ENCODE results near the gene CDH20. TPM values are rescaled to one million over a fixed set of nuclear protein-coding genes. Genes with fewer than 3 reads are reported as not detected.

Gene CDH20
- total RNA-seq, 1 donor from 2014 or later: 0.24 TPM

GRCh38 chr18:61583548-61583947 is 250.3 kb downstream of the CDH20 start:
- no peak overlapping the region for H3K4me3 ChIP-seq
- intact Hi-C loops (cut with DNase I): no loop called here
- H3K36me3 ChIP-seq: no peaks in the 10 kb centered on the region
- ATAC-seq (no peak), DNase-seq (no peak)
- no peaks in the 10 kb centered on the region for H3K27me3 ChIP-seq (ENCODE audit: low read depth)
- H3K4me1 ChIP-seq: peaks cover 26% of the 10 kb centered on the region
- TF ChIP-seq CTCF (IDR thresholded peaks at IDR 0.05): no peak
- no peaks in the 10 kb centered on the region for H3K9me3 ChIP-seq
- no peak overlapping the region for H3K27ac ChIP-seq

GRCh38 chr18:61587865-61588264 is 254.6 kb downstream of the CDH20 start:
- DNase-seq: no peak
- Histone ChIP-seq H3K27ac (no peak overlapping the region), H3K4me3 (no peak overlapping the region), H3K27me3 (ENCODE audit: low read depth) (no peaks in the 10 kb centered on the region), H3K9me3 (no peaks in the 10 kb centered on the region), H3K36me3 (no peaks in the 10 kb centered on the region), H3K4me1 (peaks cover 23% of the 10 kb centered on the region)
- TF ChIP-seq CTCF (IDR thresholded peaks at IDR 0.05): no peak
- intact Hi-C loops (cut with DNase I): no loop called here
- ATAC-seq: no peak

- H3K27me3 ChIP-seq (ENCODE audit: low read depth): no peaks in the 10 kb centered on the region
- intact Hi-C loops (cut with DNase I): no loop called here
- peaks cover 23% of the 10 kb centered on the region for H3K4me1 ChIP-seq
- peak; percentile 53 for ATAC-seq
- no peak overlapping the region for H3K4me3 ChIP-seq
- H3K9me3 ChIP-seq: no peaks in the 10 kb centered on the region
- DNase-seq: peak; percentile 48
- H3K36me3 ChIP-seq: no peaks in the 10 kb centered on the region
- no peak for TF ChIP-seq CTCF (IDR thresholded peaks at IDR 0.05)
- no peak overlapping the region for H3K27ac ChIP-seq
These were observed 256.0 kb downstream of the CDH20 start for GRCh38 chr18:61589053-61589723.

- H3K36me3 ChIP-seq: no peaks in the 10 kb centered on the region
- H3K27me3 ChIP-seq (ENCODE audit: low read depth): no peaks in the 10 kb centered on the region
- no peak for DNase-seq
- no peaks in the 10 kb centered on the region for H3K9me3 ChIP-seq
- H3K4me1 ChIP-seq: peaks cover 23% of the 10 kb centered on the region
- ATAC-seq: no peak
- H3K27ac ChIP-seq: no peak overlapping the region
- intact Hi-C loops (cut with DNase I): no loop called here
- no peak for TF ChIP-seq CTCF (IDR thresholded peaks at IDR 0.05)
- H3K4me3 ChIP-seq: no peak overlapping the region
These were observed 256.5 kb downstream of the CDH20 start for GRCh38 chr18:61589724-61590065.

GRCh38 chr18:61591253-61591652 is 258.0 kb downstream of the CDH20 start:
- Histone ChIP-seq H3K27ac (no peak overlapping the region), H3K4me1 (peaks cover 23% of the 10 kb centered on the region), H3K4me3 (no peak overlapping the region), H3K27me3 (ENCODE audit: low read depth) (no peaks in the 10 kb centered on the region), H3K36me3 (no peaks in the 10 kb centered on the region), H3K9me3 (no peaks in the 10 kb centered on the region)
- intact Hi-C loops (cut with DNase I): no loop called here
- ATAC-seq (no peak), DNase-seq (no peak)
- no peak for TF ChIP-seq CTCF (IDR thresholded peaks at IDR 0.05)

All from lower lobe of right lung (tissue), 2 donors.